ENCODE data around the gene DYNLT2. TPM values are rescaled to one million over a fixed set of nuclear protein-coding genes. Genes with fewer than 3 reads are reported as not detected.
"Not testable (repeated sequence)": the region's sequence is repeated elsewhere in the genome, so short reads cannot be mapped to it uniquely, and the experiment has no call there.

DYNLT2 gene
- total and polyA plus RNA-seq, 7 experiments from 2014 or later: 0.58 to 4.7 (median 2.9) TPM

DNA sequence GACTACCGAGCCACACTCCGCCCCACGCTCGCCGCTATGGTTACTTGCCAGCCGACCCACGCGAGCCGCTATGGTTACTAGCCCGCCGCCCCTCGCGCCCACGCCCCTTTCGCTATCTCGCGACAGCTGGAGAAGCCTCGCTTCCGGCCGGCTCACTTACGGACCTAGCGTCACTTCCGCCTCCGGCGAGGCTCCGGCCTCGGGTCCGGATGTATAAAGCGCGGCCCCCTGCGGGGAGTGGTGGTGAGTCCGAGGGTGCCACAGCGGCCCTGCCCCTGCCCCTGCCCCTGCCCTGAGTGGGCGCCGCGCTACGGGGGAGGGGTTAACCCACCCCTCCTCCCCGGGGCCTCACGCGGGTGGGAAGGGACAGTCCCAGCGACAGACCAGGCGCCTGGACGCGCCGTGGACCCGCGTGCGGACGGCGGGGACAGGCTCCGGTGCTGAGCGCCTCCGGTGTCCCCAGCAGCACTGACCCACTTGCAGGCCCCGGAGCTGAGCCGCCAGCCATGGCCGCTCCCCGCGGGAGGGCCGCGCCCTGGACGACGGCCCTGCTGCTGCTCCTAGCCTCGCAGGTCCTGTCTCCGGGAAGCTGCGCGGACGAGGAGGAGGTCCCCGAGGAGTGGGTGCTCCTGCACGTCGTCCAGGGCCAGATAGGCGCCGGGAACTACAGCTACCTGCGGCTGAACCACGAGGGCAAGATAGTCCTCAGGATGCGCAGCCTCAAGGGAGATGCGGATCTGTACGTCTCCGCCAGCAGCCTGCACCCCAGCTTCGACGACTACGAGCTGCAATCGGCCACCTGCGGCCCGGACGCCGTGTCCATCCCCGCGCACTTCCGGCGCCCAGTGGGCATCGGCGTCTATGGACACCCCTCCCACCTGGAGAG lies 49.2 kb downstream of the DYNLT2 start, which contains the start of the genes C6orf120 and WDR27:
C6orf120 (plus strand) TSS at position 173 of the 886 bp plus-strand sequence; CDS start at position 507, 334 bp downstream.
WDR27 (minus strand) TSS at position 76 of the 886 bp plus-strand sequence. CDS start 13,024 bp downstream, outside the sequence.
- Histone ChIP-seq H3K27ac (ENCODE audit: low read depth, low read length) (peak within 1 kb of the TSS; percentile 98), H3K36me3 (ENCODE audit: control insufficient read depth in 2 of 3, insufficient read depth in 3 of 3, low read length in 3 of 3) (peaks cover 0 to 21% (median 4%) of the 10 kb centered on the region in 3 experiments), H3K27me3 (ENCODE audit: control insufficient read depth in 2 of 2, insufficient read depth in 2 of 2, low read length in 2 of 2) (no peaks in the 10 kb centered on the region), H3K9me3 (ENCODE audit: control insufficient read depth in 2 of 3, low read length in 3 of 3) (no peaks in the 10 kb centered on the region), H3K4me3 (ENCODE audit: low read length) (peak within 1 kb of the TSS; percentile 95), H3K4me1 (ENCODE audit: control insufficient read depth in 2 of 2, insufficient read depth in 2 of 2, low read length in 2 of 2) (peaks cover 22 to 36% of the 10 kb centered on the region in 2 donors)
- POLR2A ChIA-PET: interaction anchor here (0.5 to 15.5 kb wide), 15 partner anchors 9 to 882 kb away, joined by 3 to 307 read pairs (median 4); partner anchors contain the start of genes DYNLT2, ERMARD, FAM120B and PDCD2
- intact Hi-C loops (cut with micrococcal nuclease): loop anchor here (1.0 to 5.0 kb wide), 10 partner anchors 21 to 882 kb away; partner anchors contain the start of genes DYNLT2 (in 2 of the 2), ERMARD (in 2 of the 2), FAM120B (in 2 of the 2) and PDCD2 (in 2 of the 2)
- H3K9me3 Mint-ChIP-seq: no peaks in the 10 kb centered on the region
- DNase-seq: peak; percentile 91 to 98 (median 94)
- peaks cover 28 to 66% (median 55%) of the 10 kb centered on the region in 7 donors for H3K4me1 Mint-ChIP-seq
- ATAC-seq: peak; percentile 93
- H3K4me3 Mint-ChIP-seq: peak within 1 kb of the TSS; percentile 89 to 94 (median 92)
- H3K36me3 Mint-ChIP-seq: peaks cover 0 to 14% (median 0%) of the 10 kb centered on the region in 5 donors
- CTCF ChIA-PET: interaction anchor here (0.6 to 2.2 kb wide), 2 partner anchors 20 to 1884 kb away, joined by 4 to 6 read pairs; no protein-coding TSS in a partner anchor
- peak within 1 kb of the TSS; percentile 88 to 96 (median 93) for H3K27ac Mint-ChIP-seq
- no peaks in the 10 kb centered on the region for H3K27me3 Mint-ChIP-seq

DNA sequence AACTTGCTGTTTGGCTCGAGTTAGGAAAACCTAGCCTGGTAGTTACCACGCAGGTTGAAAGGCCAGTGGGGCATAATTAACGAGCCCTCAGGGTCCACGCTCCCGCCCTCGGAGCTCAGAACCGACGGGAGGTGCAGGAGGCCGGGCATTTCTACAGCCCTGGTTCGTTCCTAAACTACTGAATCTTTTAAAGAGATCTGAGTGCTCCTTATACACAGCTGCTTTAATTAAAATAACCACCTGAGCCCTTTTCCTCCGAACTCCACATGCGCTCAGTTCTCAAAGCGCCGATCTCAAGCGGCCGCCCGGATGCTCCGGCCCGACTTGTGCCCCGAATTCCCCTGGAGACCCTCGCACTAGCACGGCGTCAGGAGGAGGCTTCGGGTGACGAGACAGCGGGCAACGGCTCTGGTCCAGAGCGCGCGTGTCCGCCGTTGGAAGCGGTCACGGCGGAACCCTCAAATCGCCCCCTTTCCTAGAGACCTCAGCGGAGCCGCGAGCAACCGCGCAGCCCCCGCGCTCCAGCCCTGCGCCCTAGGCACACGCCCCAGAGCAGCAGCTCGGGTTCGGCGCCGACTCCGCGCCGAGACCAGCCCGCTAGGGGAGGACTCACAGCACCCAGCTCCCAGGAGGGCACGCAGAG lies 49.9 kb downstream of the DYNLT2 start:
- DNase-seq (peak in 1 of 9 donors; percentile 5), ATAC-seq (peak; percentile 1)
- peaks cover 22 to 36% of the 10 kb centered on the region in 2 donors for H3K4me1 ChIP-seq (ENCODE audit: control insufficient read depth in 2 of 2, insufficient read depth in 2 of 2, low read length in 2 of 2)
- H3K27ac ChIP-seq (ENCODE audit: low read depth, low read length): peak overlapping the region; percentile 98
- H3K36me3 ChIP-seq (ENCODE audit: control insufficient read depth in 2 of 3, insufficient read depth in 3 of 3, low read length in 3 of 3): peaks cover 0 to 21% (median 4%) of the 10 kb centered on the region in 3 experiments
- Mint-ChIP-seq H3K4me1 (peaks cover 27 to 58% (median 49%) of the 10 kb centered on the region in 7 donors), H3K27ac (peak overlapping the region; percentile 85 to 94 (median 91)), H3K9me3 (peaks cover 0 to under 1% (median 0%) of the 10 kb centered on the region in 11 donors), H3K36me3 (peaks cover 0 to 13% (median under 1%) of the 10 kb centered on the region in 5 donors), H3K27me3 (no peaks in the 10 kb centered on the region), H3K4me3 (peak overlapping the region; percentile 89 to 94 (median 90))
- intact Hi-C loops (cut with micrococcal nuclease): loop anchor here (1.0 to 5.0 kb wide), 3 partner anchors 591 to 806 kb away; partner anchors contain the start of gene DLL1 (in 1 of the 2)
- POLR2A ChIA-PET: interaction anchor here (0.5 to 15.5 kb wide), 13 partner anchors 8 to 883 kb away, joined by 3 to 307 read pairs (median 4); partner anchors contain the start of genes DYNLT2, ERMARD, FAM120B and PDCD2
- no peaks in the 10 kb centered on the region for H3K27me3 ChIP-seq (ENCODE audit: control insufficient read depth in 2 of 2, insufficient read depth in 2 of 2, low read length in 2 of 2)
- no peaks in the 10 kb centered on the region for H3K9me3 ChIP-seq (ENCODE audit: control insufficient read depth in 2 of 3, low read length in 3 of 3)
- CTCF ChIA-PET: interaction anchor here (0.6 to 2.2 kb wide), 3 partner anchors 21 to 1883 kb away, joined by 3 to 6 read pairs (median 4); no protein-coding TSS in a partner anchor
- H3K4me3 ChIP-seq (ENCODE audit: low read length): peak overlapping the region; percentile 95

DNA sequence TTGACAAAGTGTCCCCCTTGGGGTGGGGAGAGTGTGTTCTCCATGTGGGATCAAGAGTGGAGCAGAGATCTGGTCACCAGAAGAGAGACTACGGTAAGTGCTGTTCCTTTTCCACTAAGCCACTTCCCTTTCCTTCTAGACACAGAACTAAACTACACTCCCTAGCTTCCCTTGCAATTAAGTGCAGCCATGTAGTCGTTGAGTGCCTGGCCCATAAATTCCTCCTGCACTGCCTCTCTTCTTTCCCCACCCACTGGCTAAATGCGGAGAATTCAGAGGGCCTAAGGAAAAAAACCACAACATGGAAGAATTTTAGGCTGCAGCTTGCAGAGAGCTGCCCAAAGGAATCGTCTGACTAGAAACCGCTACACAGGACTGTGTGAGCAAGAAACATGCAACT lies 51.1 kb downstream of the DYNLT2 start:
- Mint-ChIP-seq H3K36me3 (peaks cover 0 to 16% (median 6%) of the 10 kb centered on the region in 5 donors), H3K27me3 (no peaks in the 10 kb centered on the region), H3K4me3 (peak overlapping the region in 8 of 10 donors; percentile 1 to 94 (median 90)), H3K9me3 (peaks cover 0 to 7% (median 2%) of the 10 kb centered on the region in 11 donors), H3K27ac (peak overlapping the region in 5 of 9 donors; percentile 26 to 92 (median 62)), H3K4me1 (peaks cover 24 to 47% (median 43%) of the 10 kb centered on the region in 7 donors)
- Histone ChIP-seq H3K36me3 (ENCODE audit: control insufficient read depth in 2 of 3, insufficient read depth in 3 of 3, low read length in 3 of 3) (peaks cover 0 to 17% (median 4%) of the 10 kb centered on the region in 3 experiments), H3K27ac (ENCODE audit: low read depth, low read length) (peak overlapping the region; percentile 98), H3K9me3 (ENCODE audit: control insufficient read depth in 2 of 3, low read length in 3 of 3) (peaks cover 0 to 4% (median 0%) of the 10 kb centered on the region in 3 experiments), H3K27me3 (ENCODE audit: control insufficient read depth in 2 of 2, insufficient read depth in 2 of 2, low read length in 2 of 2) (no peaks in the 10 kb centered on the region), H3K4me3 (ENCODE audit: low read length) (no peak overlapping the region), H3K4me1 (ENCODE audit: control insufficient read depth in 2 of 2, insufficient read depth in 2 of 2, low read length in 2 of 2) (peaks cover 22 to 36% of the 10 kb centered on the region in 2 donors)
- DNase-seq: no peak
- ChIA-PET CTCF (no interaction called here), POLR2A (interaction anchor here (0.6 to 15.5 kb wide), 5 partner anchors 7 to 388 kb away, joined by 3 to 307 read pairs (median 11); partner anchors contain the start of genes DYNLT2, ERMARD and PHF10)
- no peak for ATAC-seq
- intact Hi-C loops (cut with micrococcal nuclease): loop anchor here (5.0 kb wide), 2 partner anchors 592 to 803 kb away; partner anchors contain the start of gene DLL1 (in 1 of the 2)

DNA sequence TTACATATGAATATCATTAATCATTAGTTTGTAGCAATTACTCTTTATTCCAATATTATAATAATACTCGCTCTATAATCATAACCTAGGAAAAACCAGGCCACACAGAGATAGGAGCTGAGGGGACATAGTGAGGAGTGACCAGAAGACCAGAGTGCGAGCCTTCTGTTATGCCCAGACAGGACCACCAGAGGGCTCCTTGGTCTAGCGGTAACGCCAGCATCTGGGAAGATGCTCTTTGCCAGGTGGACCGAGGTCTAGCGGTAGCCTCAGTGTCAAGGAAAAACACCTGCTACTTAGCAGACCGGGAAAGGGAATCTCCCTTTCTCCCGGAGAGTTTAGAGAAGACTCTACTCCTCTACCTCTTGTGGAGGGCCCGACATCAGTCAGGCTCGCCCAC lies 54.3 kb downstream of the DYNLT2 start:
- H3K4me1 ChIP-seq (ENCODE audit: control insufficient read depth in 2 of 2, insufficient read depth in 2 of 2, low read length in 2 of 2); H3K27ac ChIP-seq (ENCODE audit: low read depth, low read length); H3K27me3 ChIP-seq (ENCODE audit: control insufficient read depth in 2 of 2, insufficient read depth in 2 of 2, low read length in 2 of 2); ATAC-seq; DNase-seq; intact Hi-C loops (cut with micrococcal nuclease); H3K9me3 ChIP-seq (ENCODE audit: control insufficient read depth in 2 of 3, low read length in 3 of 3); H3K4me3 ChIP-seq (ENCODE audit: low read length); H3K27ac Mint-ChIP-seq; CTCF ChIA-PET; H3K27me3 Mint-ChIP-seq: not testable (repeated sequence)
- POLR2A ChIA-PET: interaction anchor here (15.5 kb wide), 1 partner anchor 21 kb away, joined by 307 read pairs; the partner anchor contains the start of gene PHF10
- Mint-ChIP-seq H3K4me1 (peaks cover 7 to 24% (median 20%) of the 10 kb centered on the region in 7 donors), H3K36me3 (peaks cover 5 to 27% (median 16%) of the 10 kb centered on the region in 5 donors), H3K9me3 (peaks cover 2 to 22% (median 6%) of the 10 kb centered on the region in 11 donors), H3K4me3 (peak overlapping the region in 1 of 10 donors; percentile 20)
- peaks cover 0 to 12% (median 0%) of the 10 kb centered on the region in 3 experiments for H3K36me3 ChIP-seq (ENCODE audit: control insufficient read depth in 2 of 3, insufficient read depth in 3 of 3, low read length in 3 of 3)

DNA sequence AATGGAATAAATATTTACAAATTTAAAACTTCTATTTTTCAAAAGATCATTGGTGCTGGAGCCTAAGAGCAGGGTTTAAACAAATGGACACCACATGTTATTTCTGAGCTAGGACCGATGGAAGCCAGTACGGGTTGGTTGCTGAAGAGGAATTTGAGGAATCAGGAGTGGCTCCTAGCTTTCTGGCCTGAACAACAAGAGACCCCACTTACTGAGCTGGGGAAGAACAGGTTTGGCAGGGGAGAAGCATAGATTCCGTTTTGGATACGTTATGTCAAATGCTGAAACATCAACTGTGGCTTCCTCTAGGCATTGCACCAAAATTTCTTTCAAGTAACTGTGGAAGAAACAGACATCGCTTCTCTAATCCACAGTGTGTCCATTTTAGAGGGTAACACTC lies 56.2 kb downstream of the DYNLT2 start:
- no peaks in the 10 kb centered on the region for H3K27me3 ChIP-seq (ENCODE audit: control insufficient read depth in 2 of 2, insufficient read depth in 2 of 2, low read length in 2 of 2)
- CTCF ChIA-PET: no interaction called here

More for the DNA sequence above, 56.2 kb downstream of the DYNLT2 start:
- Histone ChIP-seq H3K36me3 (ENCODE audit: control insufficient read depth in 2 of 3, insufficient read depth in 3 of 3, low read length in 3 of 3) (peaks cover 0 to 3% (median 0%) of the 10 kb centered on the region in 3 experiments), H3K27ac (ENCODE audit: low read depth, low read length) (no peak overlapping the region), H3K4me3 (ENCODE audit: low read length) (no peak overlapping the region), H3K4me1 (ENCODE audit: control insufficient read depth in 2 of 2, insufficient read depth in 2 of 2, low read length in 2 of 2) (no peaks in the 10 kb centered on the region), H3K9me3 (ENCODE audit: control insufficient read depth in 2 of 3, low read length in 3 of 3) (peaks cover 0 to 4% (median 0%) of the 10 kb centered on the region in 3 experiments)
- POLR2A ChIA-PET: no interaction called here
- intact Hi-C loops (cut with micrococcal nuclease): no loop called here
- Mint-ChIP-seq H3K4me1 (peaks cover 9 to 21% (median 15%) of the 10 kb centered on the region in 7 donors), H3K9me3 (peaks cover 5 to 28% (median 9%) of the 10 kb centered on the region in 11 donors), H3K4me3 (no peak overlapping the region), H3K27me3 (no peaks in the 10 kb centered on the region), H3K27ac (no peak overlapping the region), H3K36me3 (peaks cover 5 to 39% (median 31%) of the 10 kb centered on the region in 5 donors)
- DNase-seq (no peak), ATAC-seq (no peak)

Data from naive thymus-derived CD4-positive, alpha-beta T cell (primary cell).